Measurements from ENCODE around the gene JARID2. TPM values are rescaled to one million over a fixed set of nuclear protein-coding genes. Genes with fewer than 3 reads are reported as not detected.

JARID2 gene
- total RNA-seq, 1 donor from 2014 or later: 17.9 TPM

DNA sequence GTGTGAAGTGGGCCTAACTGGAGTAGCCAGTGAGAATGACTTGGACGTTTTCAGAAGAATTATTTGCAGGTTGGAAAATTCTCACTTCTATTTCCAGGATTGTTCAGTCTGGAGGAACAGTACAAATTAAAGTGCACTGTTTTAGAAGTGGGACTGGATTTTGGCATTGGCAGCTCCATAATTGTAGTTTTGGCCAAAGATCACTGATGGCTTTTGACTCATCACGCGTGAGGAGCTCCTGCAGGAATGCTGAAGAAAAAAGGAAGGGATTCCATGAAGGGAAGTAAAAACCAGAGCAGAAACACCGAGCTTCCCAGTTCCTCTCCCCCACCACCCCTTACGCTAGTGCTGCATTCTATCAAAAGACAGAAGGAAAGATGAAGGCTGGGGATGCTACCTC lies 103.5 kb downstream of the JARID2 start:
- TF ChIP-seq CTCF (IDR thresholded peaks at IDR 0.05) (no peak), POLR2A (IDR thresholded peaks at IDR 0.05) (no peak), POLR2AphosphoS5 (IDR thresholded peaks at IDR 0.05; ENCODE audit: insufficient read depth in 1 of 2, low read depth in 1 of 2) (no peak)
- DNase-seq (ENCODE audit: extremely low spot score in 2 of 2): no peak
- peaks cover 15% of the 10 kb centered on the region for H3K4me1 ChIP-seq
- intact Hi-C loops (cut with DNase I): no loop called here
- H3K27me3 ChIP-seq: no peaks in the 10 kb centered on the region
- H3K27ac ChIP-seq: no peak overlapping the region
- no peaks in the 10 kb centered on the region for H3K36me3 ChIP-seq
- H3K4me3 ChIP-seq: no peak overlapping the region
- H3K9me3 ChIP-seq: no peaks in the 10 kb centered on the region

- Histone ChIP-seq H3K36me3 (no peaks in the 10 kb centered on the region), H3K27me3 (no peaks in the 10 kb centered on the region), H3K4me1 (peaks cover 15% of the 10 kb centered on the region), H3K9me3 (no peaks in the 10 kb centered on the region), H3K27ac (no peak overlapping the region), H3K4me3 (no peak overlapping the region)
- intact Hi-C loops (cut with DNase I): no loop called here
- TF ChIP-seq POLR2AphosphoS5 (IDR thresholded peaks at IDR 0.05; ENCODE audit: insufficient read depth in 1 of 2, low read depth in 1 of 2) (no peak), CTCF (IDR thresholded peaks at IDR 0.05) (no peak), POLR2A (IDR thresholded peaks at IDR 0.05) (no peak)
- no peak for DNase-seq (ENCODE audit: extremely low spot score in 2 of 2)
Measured at GRCh38 chr6:15350386-15351083, 104.7 kb downstream of the JARID2 start.

DNA sequence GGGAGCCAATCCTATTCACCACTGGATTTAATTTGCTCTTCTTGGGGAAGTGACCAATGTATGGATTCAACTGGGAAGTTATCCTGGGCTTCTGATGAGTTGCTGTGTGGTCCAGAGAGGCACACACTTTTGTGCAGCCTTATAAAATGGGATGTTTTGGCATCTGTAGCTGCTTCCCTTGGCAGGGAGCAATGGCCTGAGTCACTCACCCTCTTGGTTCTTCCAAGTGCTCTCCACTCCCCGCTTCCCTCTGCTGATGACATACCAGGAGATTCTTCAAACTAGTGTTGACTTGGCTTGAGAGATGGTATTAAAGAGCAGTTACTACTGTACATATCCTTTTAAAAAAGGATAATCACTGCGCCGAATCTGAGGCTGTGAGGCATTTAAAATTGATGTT lies 105.8 kb downstream of the JARID2 start:
- H3K9me3 ChIP-seq: no peaks in the 10 kb centered on the region
- H3K27ac ChIP-seq: no peak overlapping the region
- intact Hi-C loops (cut with DNase I): no loop called here
- no peak overlapping the region for H3K4me3 ChIP-seq
- no peak for DNase-seq (ENCODE audit: extremely low spot score in 2 of 2)
- TF ChIP-seq POLR2A (IDR thresholded peaks at IDR 0.05) (no peak), POLR2AphosphoS5 (IDR thresholded peaks at IDR 0.05; ENCODE audit: insufficient read depth in 1 of 2, low read depth in 1 of 2) (peak in 1 of 2 donors; percentile 23), CTCF (IDR thresholded peaks at IDR 0.05) (no peak)
- H3K4me1 ChIP-seq: peaks cover 15% of the 10 kb centered on the region
- no peaks in the 10 kb centered on the region for H3K36me3 ChIP-seq
- H3K27me3 ChIP-seq: no peaks in the 10 kb centered on the region

GRCh38 chr6:15352220-15352619 lies 106.4 kb downstream of the JARID2 start:
- Histone ChIP-seq H3K27ac (no peak overlapping the region), H3K27me3 (no peaks in the 10 kb centered on the region), H3K36me3 (no peaks in the 10 kb centered on the region), H3K4me1 (peaks cover 15% of the 10 kb centered on the region), H3K4me3 (no peak overlapping the region), H3K9me3 (no peaks in the 10 kb centered on the region)
- intact Hi-C loops (cut with DNase I): no loop called here
- no peak for DNase-seq (ENCODE audit: extremely low spot score in 2 of 2)
- TF ChIP-seq CTCF (IDR thresholded peaks at IDR 0.05): no peak
- no peak for TF ChIP-seq POLR2AphosphoS5 (IDR thresholded peaks at IDR 0.05; ENCODE audit: insufficient read depth in 1 of 2, low read depth in 1 of 2)
- no peak for TF ChIP-seq POLR2A (IDR thresholded peaks at IDR 0.05)

- Histone ChIP-seq H3K27me3 (no peaks in the 10 kb centered on the region), H3K9me3 (no peaks in the 10 kb centered on the region), H3K27ac (no peak overlapping the region), H3K36me3 (no peaks in the 10 kb centered on the region), H3K4me1 (peaks cover 15% of the 10 kb centered on the region), H3K4me3 (no peak overlapping the region)
- TF ChIP-seq POLR2A (IDR thresholded peaks at IDR 0.05) (no peak), POLR2AphosphoS5 (IDR thresholded peaks at IDR 0.05; ENCODE audit: insufficient read depth in 1 of 2, low read depth in 1 of 2) (no peak), CTCF (IDR thresholded peaks at IDR 0.05) (no peak)
- no peak for DNase-seq (ENCODE audit: extremely low spot score in 2 of 2)
- intact Hi-C loops (cut with DNase I): no loop called here
Measured at GRCh38 chr6:15352845-15353244, 107.0 kb downstream of the JARID2 start.
